ENCODE data around the gene PDE11A. TPM values are rescaled to one million over a fixed set of nuclear protein-coding genes. Genes with fewer than 3 reads are reported as not detected.

Gene PDE11A
- total RNA-seq, 2 experiments from 2014 or later, result not detected

- ChIA-PET POLR2A (no interaction called here), CTCF (interaction anchor here (0.6 kb wide), 1 partner anchor 25 kb away, joined by 4 read pairs; no protein-coding TSS in a partner anchor)
- H3K4me3 Mint-ChIP-seq, result no peak overlapping the region
- H3K4me1 Mint-ChIP-seq, result no peaks in the 10 kb centered on the region
- H3K27me3 Mint-ChIP-seq, result peaks cover 5% of the 10 kb centered on the region
- H3K27ac Mint-ChIP-seq, result no peak overlapping the region
- no peak for DNase-seq
- no peaks in the 10 kb centered on the region for H3K9me3 Mint-ChIP-seq
- H3K36me3 Mint-ChIP-seq (ENCODE audit: low read depth), result no peaks in the 10 kb centered on the region
Measured at GRCh38 chr2:177738461-177739235, 333.9 kb downstream of the PDE11A start.

- Mint-ChIP-seq H3K27ac (no peak overlapping the region), H3K27me3 (peaks cover 16% of the 10 kb centered on the region), H3K4me1 (peaks cover 2% of the 10 kb centered on the region), H3K4me3 (no peak overlapping the region), H3K9me3 (no peaks in the 10 kb centered on the region), H3K36me3 (ENCODE audit: low read depth) (no peaks in the 10 kb centered on the region)
- ChIA-PET POLR2A (no interaction called here), CTCF (no interaction called here)
- DNase-seq, result no peak
Measured at GRCh38 chr2:177735318-177735803, 337.2 kb downstream of the PDE11A start.

- Mint-ChIP-seq H3K27me3 (peaks cover 33% of the 10 kb centered on the region), H3K4me1 (peaks cover 2% of the 10 kb centered on the region), H3K36me3 (ENCODE audit: low read depth) (no peaks in the 10 kb centered on the region), H3K9me3 (no peaks in the 10 kb centered on the region), H3K27ac (no peak overlapping the region), H3K4me3 (no peak overlapping the region)
- ChIA-PET POLR2A (no interaction called here), CTCF (no interaction called here)
- DNase-seq, result no peak
Measured at GRCh38 chr2:177733322-177733855, 339.2 kb downstream of the PDE11A start.

- no peak for DNase-seq
- ChIA-PET CTCF (no interaction called here), POLR2A (no interaction called here)
- H3K27me3 Mint-ChIP-seq, result peaks cover 39% of the 10 kb centered on the region
- H3K36me3 Mint-ChIP-seq (ENCODE audit: low read depth), result no peaks in the 10 kb centered on the region
- no peak overlapping the region for H3K4me3 Mint-ChIP-seq
- no peaks in the 10 kb centered on the region for H3K9me3 Mint-ChIP-seq
- H3K4me1 Mint-ChIP-seq, result peaks cover 2% of the 10 kb centered on the region
- no peak overlapping the region for H3K27ac Mint-ChIP-seq
Measured at GRCh38 chr2:177731384-177731783, 341.2 kb downstream of the PDE11A start.

- peaks cover 2% of the 10 kb centered on the region for H3K4me1 Mint-ChIP-seq
- no peaks in the 10 kb centered on the region for H3K36me3 Mint-ChIP-seq (ENCODE audit: low read depth)
- H3K27me3 Mint-ChIP-seq, result peaks cover 43% of the 10 kb centered on the region
- no peak overlapping the region for H3K27ac Mint-ChIP-seq
- ChIA-PET POLR2A (no interaction called here), CTCF (interaction anchor here (0.7 to 1.3 kb wide), 2 partner anchors 566 to 582 kb away, joined by 3 to 7 read pairs; no protein-coding TSS in a partner anchor)
- no peaks in the 10 kb centered on the region for H3K9me3 Mint-ChIP-seq
- no peak for DNase-seq
- H3K4me3 Mint-ChIP-seq, result no peak overlapping the region
Measured at GRCh38 chr2:177730792-177731191, 341.8 kb downstream of the PDE11A start.

- Mint-ChIP-seq H3K27me3 (peaks cover 47% of the 10 kb centered on the region), H3K9me3 (no peaks in the 10 kb centered on the region), H3K4me1 (peaks cover 2% of the 10 kb centered on the region), H3K27ac (no peak overlapping the region), H3K36me3 (ENCODE audit: low read depth) (no peaks in the 10 kb centered on the region), H3K4me3 (no peak overlapping the region)
- ChIA-PET CTCF (interaction anchor here (0.7 to 1.3 kb wide), 2 partner anchors 566 to 582 kb away, joined by 3 to 7 read pairs; no protein-coding TSS in a partner anchor), POLR2A (no interaction called here)
- no peak for DNase-seq
Measured at GRCh38 chr2:177730363-177730762, 342.2 kb downstream of the PDE11A start.

- no peak for DNase-seq
- Mint-ChIP-seq H3K9me3 (no peaks in the 10 kb centered on the region), H3K4me1 (peaks cover 2% of the 10 kb centered on the region), H3K36me3 (ENCODE audit: low read depth) (no peaks in the 10 kb centered on the region), H3K27ac (no peak overlapping the region), H3K27me3 (peaks cover 51% of the 10 kb centered on the region), H3K4me3 (no peak overlapping the region)
- POLR2A ChIA-PET, result no interaction called here
- CTCF ChIA-PET, result no interaction called here
Measured at GRCh38 chr2:177728920-177729319, 343.7 kb downstream of the PDE11A start.

- DNase-seq, result no peak
- Mint-ChIP-seq H3K27me3 (peaks cover 49% of the 10 kb centered on the region), H3K4me1 (peaks cover 2% of the 10 kb centered on the region), H3K36me3 (ENCODE audit: low read depth) (no peaks in the 10 kb centered on the region), H3K27ac (no peak overlapping the region), H3K9me3 (no peaks in the 10 kb centered on the region), H3K4me3 (no peak overlapping the region)
- POLR2A ChIA-PET, result no interaction called here
- CTCF ChIA-PET, result no interaction called here
Measured at GRCh38 chr2:177728399-177728765, 344.2 kb downstream of the PDE11A start.

GRCh38 chr2:177727577-177728398 lies 344.8 kb downstream of the PDE11A start:
- CTCF ChIA-PET, result no interaction called here
- Mint-ChIP-seq H3K36me3 (ENCODE audit: low read depth) (no peaks in the 10 kb centered on the region), H3K9me3 (no peaks in the 10 kb centered on the region), H3K4me3 (no peak overlapping the region), H3K4me1 (peaks cover 2% of the 10 kb centered on the region), H3K27me3 (peaks cover 51% of the 10 kb centered on the region), H3K27ac (no peak overlapping the region)
- DNase-seq, result no peak
- POLR2A ChIA-PET, result no interaction called here

- CTCF ChIA-PET, result no interaction called here
- peaks cover 45% of the 10 kb centered on the region for H3K27me3 Mint-ChIP-seq
- no peaks in the 10 kb centered on the region for H3K36me3 Mint-ChIP-seq (ENCODE audit: low read depth)
- DNase-seq, result no peak
- H3K4me3 Mint-ChIP-seq, result no peak overlapping the region
- peaks cover 2% of the 10 kb centered on the region for H3K4me1 Mint-ChIP-seq
- H3K27ac Mint-ChIP-seq, result no peak overlapping the region
- no peaks in the 10 kb centered on the region for H3K9me3 Mint-ChIP-seq
- POLR2A ChIA-PET, result no interaction called here
Measured at GRCh38 chr2:177726931-177727348, 345.6 kb downstream of the PDE11A start.

GRCh38 chr2:177724398-177725287 lies 347.9 kb downstream of the PDE11A start:
- H3K36me3 Mint-ChIP-seq (ENCODE audit: low read depth), result no peaks in the 10 kb centered on the region
- no peak overlapping the region for H3K4me3 Mint-ChIP-seq
- peak; percentile 61 for DNase-seq
- no peak overlapping the region for H3K27ac Mint-ChIP-seq
- peaks cover 37% of the 10 kb centered on the region for H3K27me3 Mint-ChIP-seq
- POLR2A ChIA-PET, result no interaction called here
- H3K9me3 Mint-ChIP-seq, result no peaks in the 10 kb centered on the region
- no peaks in the 10 kb centered on the region for H3K4me1 Mint-ChIP-seq
- CTCF ChIA-PET, result no interaction called here

- Mint-ChIP-seq H3K4me3 (no peak overlapping the region), H3K27ac (no peak overlapping the region), H3K27me3 (peaks cover 30% of the 10 kb centered on the region), H3K36me3 (ENCODE audit: low read depth) (no peaks in the 10 kb centered on the region), H3K4me1 (no peaks in the 10 kb centered on the region), H3K9me3 (no peaks in the 10 kb centered on the region)
- no peak for DNase-seq
- ChIA-PET CTCF (no interaction called here), POLR2A (no interaction called here)
Measured at GRCh38 chr2:177723235-177723634, 349.3 kb downstream of the PDE11A start.

All from activated CD4-positive, alpha-beta T cell treated with anti-CD3 and anti-CD28 coated beads, Interleukin-2, amount 10 ng/mL, durations not matched to agents 7 days and 5 days (primary cell).